Brain microvascular endothelial cell (primary cell): ENCODE data around the gene OR11A1.
"Not testable (repeated sequence)": the region's sequence is repeated elsewhere in the genome, so short reads cannot be mapped to it uniquely, and the experiment has no call there.

Source experiments
- DNase-seq: peaks from one replicate; pipeline ENCODE4 v3.0.0-alpha.2; 2020
- H3K27ac ChIP-seq: fragments of 250-450 bp; sonication (Bioruptor Pico); 2 replicates; pipeline ENCODE4 v1.5.1; 2020; ENCODE audit warnings: mild to moderate bottlenecking, moderate library complexity
- H3K27me3 ChIP-seq: fragments of 250-450 bp; sonication (Bioruptor Pico); replicated peaks from 2 replicates; pipeline ENCODE4 v1.5.1; 2020; ENCODE audit warnings: mild to moderate bottlenecking
- H3K36me3 ChIP-seq: fragments of 250-450 bp; sonication (Bioruptor Pico); replicated peaks from 2 replicates; pipeline ENCODE4 v1.5.1; 2020; ENCODE audit warnings: mild to moderate bottlenecking
- H3K4me3 ChIP-seq: 2 replicates; pipeline ENCODE4 v1.5.1; 2011; ENCODE audit warnings: low read depth, mild to moderate bottlenecking, control low read depth, low read length, moderate library complexity
- CTCF ChIP-seq: IDR thresholded peaks from 2 replicates; pipeline ENCODE4 v1.5.1; 2011; ENCODE audit warnings: low read depth, mild to moderate bottlenecking, moderate library complexity, low read length, control low read depth, inconsistent platforms; ENCODE audit errors: missing control alignments
- in situ Hi-C: cut with HindIII; loops from 2 replicates; pipeline ENCODE4 v1.10.0; 2017; ENCODE audit warnings: low sequenced_read_pairs, low pct_ligation_motif_present

OR11A1 gene

GRCh38 chr6:29442719-29443118 lies 14.2 kb downstream of the OR11A1 start:
- DNase-seq = no peak
- Histone ChIP-seq H3K27ac (no peak overlapping the region), H3K27me3 (no peaks in the 10 kb centered on the region), H3K4me3 (no peak overlapping the region), H3K36me3 (no peaks in the 10 kb centered on the region)
- no peak for TF ChIP-seq CTCF
- in situ Hi-C loops = no loop called here

- TF ChIP-seq CTCF = no peak
- DNase-seq = no peak
- H3K36me3 ChIP-seq = no peaks in the 10 kb centered on the region
- in situ Hi-C loops = no loop called here
- H3K27ac ChIP-seq = no peak within 1 kb of the TSS
- H3K27me3 ChIP-seq = no peaks in the 10 kb centered on the region
- H3K4me3 ChIP-seq = no peak within 1 kb of the TSS
Observed at GRCh38 chr6:29439006-29439405, 17.9 kb downstream of the OR11A1 start, which contains the start of gene OR10C1. OR10C1 (plus strand) TSS chr6:29439306; CDS start chr6:29440016, 710 bp downstream.

- H3K27me3 ChIP-seq, H3K4me3 ChIP-seq, in situ Hi-C loops, H3K36me3 ChIP-seq, DNase-seq, H3K27ac ChIP-seq: not testable (repeated sequence)
Observed at GRCh38 chr6:29436730-29437129, 20.1 kb downstream of the OR11A1 start.

GRCh38 chr6:29426654-29427053 lies 30.2 kb downstream of the OR11A1 start:
- H3K27me3 ChIP-seq = no peaks in the 10 kb centered on the region
- no peak overlapping the region for H3K27ac ChIP-seq
- no peak overlapping the region for H3K4me3 ChIP-seq
- no peaks in the 10 kb centered on the region for H3K36me3 ChIP-seq
- DNase-seq = no peak
- in situ Hi-C loops = no loop called here
- no peak for TF ChIP-seq CTCF

- Histone ChIP-seq H3K4me3 (no peak overlapping the region), H3K27me3 (no peaks in the 10 kb centered on the region), H3K36me3 (no peaks in the 10 kb centered on the region), H3K27ac (peak overlapping the region; percentile 53)
- DNase-seq = no peak
- no peak for TF ChIP-seq CTCF
- in situ Hi-C loops = no loop called here
Observed at GRCh38 chr6:29425075-29425474, 31.8 kb downstream of the OR11A1 start.

GRCh38 chr6:29424575-29424974 lies 32.3 kb downstream of the OR11A1 start:
- peak; percentile 47 for DNase-seq
- Histone ChIP-seq H3K27ac (peak overlapping the region; percentile 53), H3K4me3 (no peak overlapping the region), H3K27me3 (no peaks in the 10 kb centered on the region), H3K36me3 (no peaks in the 10 kb centered on the region)
- TF ChIP-seq CTCF = no peak
- in situ Hi-C loops = no loop called here

- Histone ChIP-seq H3K36me3 (no peaks in the 10 kb centered on the region), H3K4me3 (no peak overlapping the region), H3K27me3 (no peaks in the 10 kb centered on the region), H3K27ac (peak overlapping the region; percentile 53)
- in situ Hi-C loops = no loop called here
- no peak for TF ChIP-seq CTCF
- DNase-seq = no peak
Observed at GRCh38 chr6:29424168-29424567, 32.7 kb downstream of the OR11A1 start.
